Upper lobe of right lung (tissue), 1 donor: Measurements from ENCODE around the gene TUBA1A. TPM values are rescaled to one million over a fixed set of nuclear protein-coding genes. Genes with fewer than 3 reads are reported as not detected.

Experiments
- ATAC-seq: fragments of 200-7000 bp; cut with Tn5 transposase; one replicate; pipeline ENCODE4 v1.9.1; 2020; ENCODE audit warnings: mild to moderate bottlenecking, moderate library complexity
- DNase-seq: peaks from one replicate; pipeline ENCODE4 v3.0.0-alpha.2; 2020
- H3K27ac ChIP-seq: fragments of 200-600 bp; one replicate; pipeline ENCODE4 v1.8.0; 2022
- H3K27me3 ChIP-seq: fragments of 200-600 bp; one replicate; pipeline ENCODE4 v1.8.0; 2022; ENCODE audit warnings: mild to moderate bottlenecking
- H3K36me3 ChIP-seq: fragments of 200-600 bp; one replicate; pipeline ENCODE4 v1.8.0; 2022
- H3K4me1 ChIP-seq: fragments of 200-600 bp; one replicate; pipeline ENCODE4 v1.8.0; 2022
- H3K4me3 ChIP-seq: fragments of 200-600 bp; one replicate; pipeline ENCODE4 v1.8.0; 2022; ENCODE audit warnings: mild to moderate bottlenecking
- H3K9me3 ChIP-seq: fragments of 200-600 bp; one replicate; pipeline ENCODE4 v1.8.0; 2022
- intact Hi-C: fragments of 100-400 bp; cut with DNase I; formaldehyde crosslinking; loops from one replicate; pipeline ENCODE4 v1.11.0; 2022
- total RNA-seq: library from RNA; stranded (reverse); fragmentation: NEBNext Ultra II Directional; extraction: Animal tissue kit (Norgen Biotek cat#: 25700); gene quantifications from one replicate; pipeline ENCODE4 v1.2.1, GENCODE V29; 2021
- TF ChIP-seq, protein P1 (sequence below): fragments of 200-600 bp; IDR thresholded peaks from one replicate; pipeline ENCODE4 v1.8.0; 2022; ENCODE audit warnings: antibody characterized with exemption
- donor health status: DM: no; HTN: yes; CAD: no; lungs with severe emphysema.

TUBA1A gene
- total RNA-seq, 1 donor from 2014 or later, result 90.8 TPM

GRCh38 chr12:49230805-49231194 lies 41.9 kb upstream of the TUBA1A start:
- Histone ChIP-seq H3K4me1 (peaks cover 21% of the 10 kb centered on the region), H3K4me3 (no peak overlapping the region), H3K9me3 (no peaks in the 10 kb centered on the region), H3K36me3 (no peaks in the 10 kb centered on the region), H3K27ac (peak overlapping the region; percentile 32), H3K27me3 (no peaks in the 10 kb centered on the region)
- intact Hi-C loops, result loop anchor here (10.0 kb wide), 1 partner anchor 96 kb away; the partner anchor contains the start of gene TUBA1B
- DNase-seq (no peak), ATAC-seq (peak; percentile 22)
- TF ChIP-seq, protein P1, sequence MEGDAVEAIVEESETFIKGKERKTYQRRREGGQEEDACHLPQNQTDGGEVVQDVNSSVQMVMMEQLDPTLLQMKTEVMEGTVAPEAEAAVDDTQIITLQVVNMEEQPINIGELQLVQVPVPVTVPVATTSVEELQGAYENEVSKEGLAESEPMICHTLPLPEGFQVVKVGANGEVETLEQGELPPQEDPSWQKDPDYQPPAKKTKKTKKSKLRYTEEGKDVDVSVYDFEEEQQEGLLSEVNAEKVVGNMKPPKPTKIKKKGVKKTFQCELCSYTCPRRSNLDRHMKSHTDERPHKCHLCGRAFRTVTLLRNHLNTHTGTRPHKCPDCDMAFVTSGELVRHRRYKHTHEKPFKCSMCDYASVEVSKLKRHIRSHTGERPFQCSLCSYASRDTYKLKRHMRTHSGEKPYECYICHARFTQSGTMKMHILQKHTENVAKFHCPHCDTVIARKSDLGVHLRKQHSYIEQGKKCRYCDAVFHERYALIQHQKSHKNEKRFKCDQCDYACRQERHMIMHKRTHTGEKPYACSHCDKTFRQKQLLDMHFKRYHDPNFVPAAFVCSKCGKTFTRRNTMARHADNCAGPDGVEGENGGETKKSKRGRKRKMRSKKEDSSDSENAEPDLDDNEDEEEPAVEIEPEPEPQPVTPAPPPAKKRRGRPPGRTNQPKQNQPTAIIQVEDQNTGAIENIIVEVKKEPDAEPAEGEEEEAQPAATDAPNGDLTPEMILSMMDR, result no peak

- Histone ChIP-seq H3K36me3 (no peaks in the 10 kb centered on the region), H3K27ac (peak overlapping the region; percentile 32), H3K27me3 (no peaks in the 10 kb centered on the region), H3K4me1 (peaks cover 21% of the 10 kb centered on the region), H3K9me3 (no peaks in the 10 kb centered on the region), H3K4me3 (no peak overlapping the region)
- intact Hi-C loops, result loop anchor here (10.0 kb wide), 1 partner anchor 95 kb away; the partner anchor contains the start of gene TUBA1B
- TF ChIP-seq, protein P1, result no peak
- no peak for ATAC-seq
- DNase-seq, result no peak
Observed at GRCh38 chr12:49230176-49230804, 41.4 kb upstream of the TUBA1A start.

GRCh38 chr12:49228653-49229052 lies 39.8 kb upstream of the TUBA1A start:
- TF ChIP-seq, protein P1, result no peak
- no peak for DNase-seq
- no peak for ATAC-seq
- Histone ChIP-seq H3K9me3 (no peaks in the 10 kb centered on the region), H3K27ac (no peak overlapping the region), H3K4me3 (no peak overlapping the region), H3K4me1 (peaks cover 21% of the 10 kb centered on the region), H3K27me3 (no peaks in the 10 kb centered on the region), H3K36me3 (no peaks in the 10 kb centered on the region)
- intact Hi-C loops, result no loop called here

DNA sequence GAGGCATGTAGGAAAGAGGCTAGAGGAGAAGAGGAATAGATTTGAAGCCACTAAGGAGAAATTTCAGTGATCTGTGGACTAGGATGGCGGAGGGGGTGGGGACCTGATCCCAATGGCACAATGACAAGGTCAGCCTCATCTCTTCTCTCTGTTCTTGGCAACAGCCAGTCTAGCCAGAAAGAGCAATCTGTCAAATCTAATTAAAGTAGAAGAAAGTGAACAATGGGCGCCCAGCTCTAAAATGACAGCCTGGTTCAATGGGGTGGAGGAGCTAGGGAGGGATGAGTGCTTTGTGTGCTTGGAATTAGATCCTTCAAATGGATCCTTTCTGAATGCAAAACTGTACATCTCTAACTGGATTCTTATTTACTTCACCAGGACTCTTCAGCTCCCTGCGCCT lies 38.8 kb upstream of the TUBA1A start:
- no peaks in the 10 kb centered on the region for H3K27me3 ChIP-seq
- peaks cover 21% of the 10 kb centered on the region for H3K4me1 ChIP-seq
- TF ChIP-seq, protein P1, result no peak
- no peaks in the 10 kb centered on the region for H3K9me3 ChIP-seq
- no peak overlapping the region for H3K4me3 ChIP-seq
- DNase-seq (no peak), ATAC-seq (no peak)
- intact Hi-C loops, result no loop called here
- H3K36me3 ChIP-seq, result no peaks in the 10 kb centered on the region
- H3K27ac ChIP-seq, result no peak overlapping the region

DNA sequence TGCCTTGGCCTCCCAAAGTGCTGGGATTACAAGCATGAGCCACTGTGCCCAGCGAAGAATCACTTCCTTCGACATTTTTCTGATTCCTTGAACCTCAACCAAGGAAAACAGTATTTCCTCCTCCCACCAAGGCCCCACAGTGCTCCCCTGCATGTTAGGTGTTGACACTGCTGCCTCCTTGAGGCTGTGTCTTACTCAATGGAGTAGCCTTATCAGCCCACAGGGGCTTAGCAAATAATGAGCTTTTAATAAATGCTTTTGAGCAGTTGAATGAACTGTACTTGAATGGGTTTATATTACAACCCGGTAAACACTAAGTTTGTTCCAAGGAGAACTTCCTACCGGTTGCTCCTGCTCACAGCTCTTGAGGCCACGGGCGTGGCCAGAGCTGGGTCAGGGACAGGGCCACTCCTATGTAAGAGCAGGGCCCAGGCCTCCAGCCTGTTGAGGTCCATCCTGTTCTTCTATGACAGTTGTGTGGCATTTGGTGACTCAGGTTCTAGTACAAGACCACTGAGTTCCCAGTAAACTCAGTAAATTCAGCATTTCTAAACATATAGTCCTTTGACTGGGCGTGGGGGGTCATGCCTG lies 36.8 kb upstream of the TUBA1A start:
- ATAC-seq, result peak; percentile 93

More for the DNA sequence above, 36.8 kb upstream of the TUBA1A start:
- DNase-seq, result peak; percentile 86
- Histone ChIP-seq H3K36me3 (no peaks in the 10 kb centered on the region), H3K4me1 (peaks cover 9% of the 10 kb centered on the region), H3K27ac (peak overlapping the region; percentile 32), H3K9me3 (no peaks in the 10 kb centered on the region), H3K27me3 (no peaks in the 10 kb centered on the region), H3K4me3 (no peak overlapping the region)
- TF ChIP-seq, protein P1, result peak; percentile 14
- intact Hi-C loops, result no loop called here
